Testis (tissue), 2 donors: ENCODE data around the gene BRPF1.

ENCODE experiments used
- CTCF ChIP-seq, 3 experiments: fragments of 450-650 bp in 2 of 3; fragments of 200-600 bp in 1 of 3; sonication (generic) in 1 of 3; IDR thresholded peaks; one replicate each; pipeline ENCODE4 v1.5.1; 2016 to 2019; ENCODE audit warnings: antibody characterized with exemption in 3 of 3, mild to moderate bottlenecking in 2 of 3, moderate library complexity in 1 of 3
- POLR2A ChIP-seq: fragments of 450-650 bp; IDR thresholded peaks from one replicate; pipeline ENCODE4 v1.6.1; 2017; ENCODE audit warnings: antibody characterized with exemption, mild to moderate bottlenecking, moderate library complexity

- TF ChIP-seq CTCF (IDR thresholded peaks at IDR 0.05) (no peak), POLR2A (no peak)
Observed at GRCh38 chr3:9732740-9733115, 1.2 kb downstream of the BRPF1 start.
